ENCODE results near the gene NDUFV2.

DNA sequence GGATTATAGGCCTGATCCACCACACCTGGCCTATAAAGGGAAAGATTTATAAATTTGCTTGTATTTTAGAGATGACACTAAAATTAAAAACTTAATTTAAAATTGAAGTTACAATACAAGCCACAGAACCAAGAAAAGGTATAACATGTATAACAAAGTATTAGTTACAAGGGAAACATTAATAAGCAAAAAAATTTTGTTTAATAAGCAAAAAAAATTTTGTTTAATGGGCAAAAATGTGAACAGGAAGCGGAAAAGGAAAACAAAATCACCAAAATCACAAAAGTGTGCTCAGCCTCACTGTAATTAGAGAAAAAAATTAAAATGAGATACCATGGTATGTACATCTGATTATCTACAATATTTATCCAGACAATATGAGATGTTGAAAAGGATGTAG is 15.9 kb upstream of the NDUFV2 start:
- TF ChIP-seq, protein P1, sequence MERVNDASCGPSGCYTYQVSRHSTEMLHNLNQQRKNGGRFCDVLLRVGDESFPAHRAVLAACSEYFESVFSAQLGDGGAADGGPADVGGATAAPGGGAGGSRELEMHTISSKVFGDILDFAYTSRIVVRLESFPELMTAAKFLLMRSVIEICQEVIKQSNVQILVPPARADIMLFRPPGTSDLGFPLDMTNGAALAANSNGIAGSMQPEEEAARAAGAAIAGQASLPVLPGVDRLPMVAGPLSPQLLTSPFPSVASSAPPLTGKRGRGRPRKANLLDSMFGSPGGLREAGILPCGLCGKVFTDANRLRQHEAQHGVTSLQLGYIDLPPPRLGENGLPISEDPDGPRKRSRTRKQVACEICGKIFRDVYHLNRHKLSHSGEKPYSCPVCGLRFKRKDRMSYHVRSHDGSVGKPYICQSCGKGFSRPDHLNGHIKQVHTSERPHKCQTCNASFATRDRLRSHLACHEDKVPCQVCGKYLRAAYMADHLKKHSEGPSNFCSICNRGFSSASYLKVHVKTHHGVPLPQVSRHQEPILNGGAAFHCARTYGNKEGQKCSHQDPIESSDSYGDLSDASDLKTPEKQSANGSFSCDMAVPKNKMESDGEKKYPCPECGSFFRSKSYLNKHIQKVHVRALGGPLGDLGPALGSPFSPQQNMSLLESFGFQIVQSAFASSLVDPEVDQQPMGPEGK (CRISPR knock-in tag; IDR thresholded peaks at IDR 0.05; ENCODE audit: borderline replicate concordance) = no peak
- TF ChIP-seq CSDC2 (CRISPR knock-in tag; IDR thresholded peaks at IDR 0.05) = no peak
- no peak for TF ChIP-seq ZFP30 (CRISPR knock-in tag; IDR thresholded peaks at IDR 0.05)
- no peak for TF ChIP-seq ZFP3 (CRISPR knock-in tag; IDR thresholded peaks at IDR 0.05)
- no peak for TF ChIP-seq RARB (CRISPR knock-in tag; IDR thresholded peaks at IDR 0.05)
- TF ChIP-seq SNAI2 (CRISPR knock-in tag; IDR thresholded peaks at IDR 0.05) = no peak
